Mesothelial cell of epicardium (in vitro differentiated cells): ENCODE measurements around the gene ZFAND3. TPM values are rescaled to one million over a fixed set of nuclear protein-coding genes. Genes with fewer than 3 reads are reported as not detected.
"Not testable (repeated sequence)": the region's sequence is repeated elsewhere in the genome, so short reads cannot be mapped to it uniquely, and the experiment has no call there.

ENCODE experiments used
- DNase-seq, 2 experiments: peaks; one replicate each; pipeline ENCODE4 v3.0.0; 2021; ENCODE audit warnings: low spot score in 2 of 2; ENCODE audit not compliant: unreplicated experiment in 2 of 2
- H3K27ac Mint-ChIP-seq: 2 replicates; pipeline ENCODE4 v1.8.0; 2021; ENCODE audit warnings: mixed read lengths
- H3K27me3 Mint-ChIP-seq: 2 replicates; pipeline ENCODE4 v1.8.0; 2021; ENCODE audit warnings: low read depth, mixed read lengths
- H3K36me3 Mint-ChIP-seq: 2 replicates; pipeline ENCODE4 v1.8.0; 2021; ENCODE audit warnings: mixed read lengths
- H3K4me1 Mint-ChIP-seq: 2 replicates; pipeline ENCODE4 v1.8.0; 2021; ENCODE audit warnings: mixed read lengths
- H3K4me3 Mint-ChIP-seq: 2 replicates; pipeline ENCODE4 v1.8.0; 2021; ENCODE audit warnings: mild to moderate bottlenecking, moderate library complexity, mixed read lengths
- H3K9me3 Mint-ChIP-seq: 2 replicates; pipeline ENCODE4 v1.8.0; 2021; ENCODE audit warnings: mixed read lengths
- total RNA-seq: library from RNA; stranded (reverse); gene quantifications from 3 replicates; pipeline ENCODE4 v1.2.1, GENCODE V29; 2021
- TF ChIP-seq, protein P1 (sequence below): fragments of 200-600 bp; sonication (generic); IDR thresholded peaks from one replicate; pipeline ENCODE4 v1.5.0; 2021; ENCODE audit warnings: antibody characterized with exemption; ENCODE audit not compliant: unreplicated experiment

Gene ZFAND3
- total RNA-seq, 1 donor from 2014 or later, result 81.2 TPM

DNA sequence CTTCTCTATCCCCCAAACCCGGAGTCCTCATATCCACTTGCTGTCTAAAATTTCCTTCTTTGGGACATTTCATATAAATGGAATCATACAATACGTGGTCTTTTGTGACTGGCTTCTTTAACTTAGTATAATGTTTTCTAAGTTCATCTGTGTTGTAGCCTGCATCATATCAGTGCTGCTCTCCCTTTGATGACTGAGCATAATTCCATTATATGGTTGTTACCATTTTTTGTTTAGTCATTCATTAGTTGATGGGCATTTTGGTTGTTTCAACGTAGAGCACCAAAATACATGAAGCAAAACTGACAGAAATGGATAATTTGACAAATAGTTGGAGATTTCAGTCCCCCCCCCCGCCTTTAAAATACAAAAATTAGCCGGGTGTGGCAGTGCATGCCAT lies 71.5 kb downstream of the ZFAND3 start:
- peaks cover 7% of the 10 kb centered on the region for H3K9me3 Mint-ChIP-seq
- TF ChIP-seq, protein P1, sequence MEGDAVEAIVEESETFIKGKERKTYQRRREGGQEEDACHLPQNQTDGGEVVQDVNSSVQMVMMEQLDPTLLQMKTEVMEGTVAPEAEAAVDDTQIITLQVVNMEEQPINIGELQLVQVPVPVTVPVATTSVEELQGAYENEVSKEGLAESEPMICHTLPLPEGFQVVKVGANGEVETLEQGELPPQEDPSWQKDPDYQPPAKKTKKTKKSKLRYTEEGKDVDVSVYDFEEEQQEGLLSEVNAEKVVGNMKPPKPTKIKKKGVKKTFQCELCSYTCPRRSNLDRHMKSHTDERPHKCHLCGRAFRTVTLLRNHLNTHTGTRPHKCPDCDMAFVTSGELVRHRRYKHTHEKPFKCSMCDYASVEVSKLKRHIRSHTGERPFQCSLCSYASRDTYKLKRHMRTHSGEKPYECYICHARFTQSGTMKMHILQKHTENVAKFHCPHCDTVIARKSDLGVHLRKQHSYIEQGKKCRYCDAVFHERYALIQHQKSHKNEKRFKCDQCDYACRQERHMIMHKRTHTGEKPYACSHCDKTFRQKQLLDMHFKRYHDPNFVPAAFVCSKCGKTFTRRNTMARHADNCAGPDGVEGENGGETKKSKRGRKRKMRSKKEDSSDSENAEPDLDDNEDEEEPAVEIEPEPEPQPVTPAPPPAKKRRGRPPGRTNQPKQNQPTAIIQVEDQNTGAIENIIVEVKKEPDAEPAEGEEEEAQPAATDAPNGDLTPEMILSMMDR, result no peak
- H3K36me3 Mint-ChIP-seq, result peaks cover 20% of the 10 kb centered on the region
- H3K4me1 Mint-ChIP-seq, result peaks cover 15% of the 10 kb centered on the region
- H3K27me3 Mint-ChIP-seq, result no peaks in the 10 kb centered on the region
- no peak overlapping the region for H3K4me3 Mint-ChIP-seq
- no peak overlapping the region for H3K27ac Mint-ChIP-seq
- DNase-seq, result no peak

DNA sequence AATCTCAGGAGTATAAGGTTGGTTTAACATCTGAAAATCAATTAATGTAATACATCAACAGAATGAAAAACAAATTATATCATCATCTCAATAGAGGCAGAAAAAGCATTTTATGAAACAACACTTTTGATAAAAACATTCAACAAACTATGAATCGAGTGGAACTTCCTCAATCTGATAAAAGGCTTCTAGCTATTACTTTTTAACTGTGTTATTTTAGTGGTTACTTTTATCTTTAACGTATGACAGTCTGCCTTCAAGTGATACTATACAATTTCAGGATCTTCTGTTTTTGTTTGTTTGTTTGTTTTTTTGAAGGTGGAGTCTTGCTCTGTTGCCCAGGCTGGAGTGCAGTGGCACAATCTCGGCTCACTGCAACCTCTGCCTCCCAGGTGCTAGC lies 73.7 kb downstream of the ZFAND3 start:
- Mint-ChIP-seq H3K27me3 (no peaks in the 10 kb centered on the region), H3K4me1 (peaks cover 25% of the 10 kb centered on the region), H3K9me3 (peaks cover 7% of the 10 kb centered on the region), H3K27ac (no peak overlapping the region), H3K4me3 (no peak overlapping the region), H3K36me3 (peaks cover 20% of the 10 kb centered on the region)
- DNase-seq, result no peak
- TF ChIP-seq, protein P1, result no peak

DNA sequence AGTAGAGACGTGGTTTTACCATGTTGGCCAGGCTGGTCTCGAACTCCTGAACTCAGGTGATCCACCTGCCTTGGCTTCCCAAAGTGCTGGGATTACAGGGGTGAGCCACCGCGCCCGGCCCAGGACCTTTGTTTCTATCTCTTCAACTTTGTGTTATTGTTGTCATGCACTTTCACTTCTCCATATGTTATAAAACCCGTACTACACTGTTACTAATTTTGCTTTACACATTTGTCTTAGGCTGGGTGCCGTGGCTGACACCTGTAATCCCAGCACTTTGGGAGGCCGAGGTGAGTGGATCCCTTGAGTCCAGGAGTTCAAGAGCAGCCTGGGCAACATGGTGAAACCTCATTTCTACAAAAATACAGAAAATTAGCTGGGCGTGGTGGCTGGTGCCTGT lies 74.2 kb downstream of the ZFAND3 start:
- not testable (repeated sequence) for DNase-seq, H3K27ac Mint-ChIP-seq, H3K4me3 Mint-ChIP-seq, H3K27me3 Mint-ChIP-seq, H3K9me3 Mint-ChIP-seq
- Mint-ChIP-seq H3K4me1 (peaks cover 22% of the 10 kb centered on the region), H3K36me3 (peaks cover 20% of the 10 kb centered on the region)

DNA sequence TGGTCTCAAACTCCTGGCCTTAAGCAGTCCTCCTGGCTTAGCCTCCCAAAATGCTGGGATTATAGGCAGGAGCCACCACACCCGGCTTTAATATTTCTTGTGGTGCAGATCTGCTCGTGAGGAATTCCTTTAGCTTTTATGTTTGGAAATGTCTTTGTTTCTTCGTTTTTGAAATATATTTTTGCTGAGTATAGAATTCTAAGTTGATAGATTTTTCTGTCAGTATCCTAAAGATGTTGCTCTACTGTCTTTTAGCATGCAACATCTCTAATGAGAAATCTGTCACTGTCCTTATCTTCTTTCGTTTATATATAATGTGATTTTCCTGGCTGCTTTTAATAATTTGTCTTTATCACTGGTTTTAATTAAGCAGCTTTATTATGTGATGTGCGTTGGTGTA lies 75.1 kb downstream of the ZFAND3 start:
- no peak overlapping the region for H3K27ac Mint-ChIP-seq
- no peaks in the 10 kb centered on the region for H3K27me3 Mint-ChIP-seq
- H3K4me1 Mint-ChIP-seq, result peaks cover 17% of the 10 kb centered on the region
- H3K4me3 Mint-ChIP-seq, result no peak overlapping the region
- DNase-seq, result no peak
- peaks cover 20% of the 10 kb centered on the region for H3K36me3 Mint-ChIP-seq
- TF ChIP-seq, protein P1, result no peak
- peaks cover 7% of the 10 kb centered on the region for H3K9me3 Mint-ChIP-seq

DNA sequence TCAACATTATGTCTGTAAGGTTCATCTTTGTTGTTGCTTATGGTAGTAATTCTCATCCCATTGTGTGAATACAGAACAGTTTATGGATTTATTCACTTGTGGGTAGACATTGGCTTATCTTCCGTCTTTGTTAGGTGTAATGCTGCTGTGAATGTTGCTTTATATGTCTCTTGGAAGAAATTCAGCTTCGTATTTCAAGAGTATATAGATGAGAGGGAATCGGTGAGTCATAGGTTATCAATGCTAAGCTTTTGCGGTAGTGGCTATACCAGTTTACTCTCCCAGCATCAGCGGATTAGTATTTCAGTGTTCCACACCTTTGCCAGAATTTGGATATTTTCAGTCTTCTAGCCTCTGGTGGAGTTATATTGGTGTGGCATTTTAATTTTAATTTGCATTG lies 77.8 kb downstream of the ZFAND3 start:
- no peak for DNase-seq
- Mint-ChIP-seq H3K36me3 (peaks cover 20% of the 10 kb centered on the region), H3K9me3 (peaks cover 7% of the 10 kb centered on the region), H3K4me3 (no peak overlapping the region), H3K27ac (peak overlapping the region; percentile 52), H3K27me3 (no peaks in the 10 kb centered on the region), H3K4me1 (peaks cover 20% of the 10 kb centered on the region)
- TF ChIP-seq, protein P1, result no peak

DNA sequence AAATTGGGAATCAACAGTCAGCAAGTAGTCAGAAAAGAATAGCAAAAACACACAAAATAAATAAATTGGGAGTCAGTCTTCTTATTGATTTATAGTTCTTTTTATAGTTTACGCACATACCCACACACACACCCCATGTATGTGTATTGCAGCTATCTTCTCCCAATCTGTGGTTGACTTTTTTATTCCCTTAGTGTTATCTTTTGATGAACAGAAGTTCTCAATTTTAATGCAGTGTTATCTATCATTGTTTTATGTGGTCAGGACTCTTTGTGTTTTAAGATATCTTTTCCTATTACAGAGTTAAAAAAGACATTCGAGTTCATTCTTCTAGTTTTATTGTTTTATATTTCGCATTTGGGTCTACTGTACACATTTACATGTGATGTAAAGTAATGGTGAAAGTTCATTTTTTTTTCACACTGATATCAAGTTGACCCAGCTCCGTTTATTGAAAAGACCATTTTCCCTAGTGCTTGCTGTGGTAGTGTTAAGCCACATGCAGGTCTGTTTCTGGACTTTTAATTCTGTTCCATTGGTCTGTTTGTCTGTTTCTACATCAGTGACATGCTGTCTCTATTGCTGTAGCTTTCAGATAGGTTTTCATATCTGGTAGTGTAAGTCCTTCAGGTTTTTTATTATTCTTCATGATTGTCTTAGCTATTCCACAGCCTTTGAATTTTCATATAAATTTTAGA lies 78.4 kb downstream of the ZFAND3 start:
- H3K27me3 Mint-ChIP-seq, result no peaks in the 10 kb centered on the region
- peaks cover 16% of the 10 kb centered on the region for H3K36me3 Mint-ChIP-seq
- H3K9me3 Mint-ChIP-seq, result peaks cover 7% of the 10 kb centered on the region
- H3K4me1 Mint-ChIP-seq, result peaks cover 20% of the 10 kb centered on the region
- no peak for DNase-seq
- H3K27ac Mint-ChIP-seq, result no peak overlapping the region
- no peak overlapping the region for H3K4me3 Mint-ChIP-seq
- TF ChIP-seq, protein P1, result no peak
